ENCODE measurements around the gene RTN4R. TPM values are rescaled to one million over a fixed set of nuclear protein-coding genes. Genes with fewer than 3 reads are reported as not detected.
"Not testable (repeated sequence)": the region's sequence is repeated elsewhere in the genome, so short reads cannot be mapped to it uniquely, and the experiment has no call there.

Gene RTN4R
- total RNA-seq, 4 donors from 2014 or later: 5.0 to 12.9 TPM; not detected in 2

DNA sequence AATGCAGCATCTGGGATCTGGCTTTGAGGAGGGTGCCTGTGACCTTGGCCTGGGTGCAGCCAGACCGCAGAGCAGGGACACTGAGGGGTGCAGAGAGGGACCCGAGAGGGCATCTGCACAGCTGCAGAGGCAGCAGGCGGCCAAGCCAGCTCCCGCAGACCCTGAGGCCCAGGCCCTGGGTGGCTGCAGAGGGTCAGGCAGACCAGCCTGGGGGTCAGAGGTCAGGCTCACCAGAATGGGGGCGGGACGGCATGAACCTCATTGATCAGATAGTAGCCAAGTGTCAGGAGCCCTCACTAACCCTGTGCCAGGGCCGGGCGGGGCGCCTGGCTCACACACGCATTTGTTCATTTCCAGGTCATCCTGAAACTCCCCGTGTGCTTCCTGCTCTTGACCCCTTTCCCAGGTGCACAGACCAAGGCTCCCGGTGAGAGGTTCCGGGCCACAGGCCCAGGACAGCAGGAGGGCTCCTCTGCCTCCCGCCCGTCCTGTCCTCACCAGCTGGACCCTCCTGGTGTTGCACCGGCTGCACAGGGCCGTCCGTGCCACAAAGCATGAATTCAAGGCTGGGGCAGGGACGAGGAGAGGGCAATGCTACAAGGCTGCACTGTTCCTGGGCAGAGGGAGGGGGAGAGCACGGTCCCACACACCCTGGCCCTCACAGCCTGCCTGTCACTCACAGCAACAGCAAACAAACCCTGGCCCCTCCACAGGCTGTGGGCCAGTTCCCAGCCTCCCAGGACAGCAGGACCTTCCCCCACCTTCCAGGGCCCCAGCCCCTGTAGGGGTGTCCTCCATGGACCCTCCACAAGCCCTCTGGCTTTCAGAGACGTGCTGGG, 3.3 kb downstream of the RTN4R start:
- TF ChIP-seq, protein P1, sequence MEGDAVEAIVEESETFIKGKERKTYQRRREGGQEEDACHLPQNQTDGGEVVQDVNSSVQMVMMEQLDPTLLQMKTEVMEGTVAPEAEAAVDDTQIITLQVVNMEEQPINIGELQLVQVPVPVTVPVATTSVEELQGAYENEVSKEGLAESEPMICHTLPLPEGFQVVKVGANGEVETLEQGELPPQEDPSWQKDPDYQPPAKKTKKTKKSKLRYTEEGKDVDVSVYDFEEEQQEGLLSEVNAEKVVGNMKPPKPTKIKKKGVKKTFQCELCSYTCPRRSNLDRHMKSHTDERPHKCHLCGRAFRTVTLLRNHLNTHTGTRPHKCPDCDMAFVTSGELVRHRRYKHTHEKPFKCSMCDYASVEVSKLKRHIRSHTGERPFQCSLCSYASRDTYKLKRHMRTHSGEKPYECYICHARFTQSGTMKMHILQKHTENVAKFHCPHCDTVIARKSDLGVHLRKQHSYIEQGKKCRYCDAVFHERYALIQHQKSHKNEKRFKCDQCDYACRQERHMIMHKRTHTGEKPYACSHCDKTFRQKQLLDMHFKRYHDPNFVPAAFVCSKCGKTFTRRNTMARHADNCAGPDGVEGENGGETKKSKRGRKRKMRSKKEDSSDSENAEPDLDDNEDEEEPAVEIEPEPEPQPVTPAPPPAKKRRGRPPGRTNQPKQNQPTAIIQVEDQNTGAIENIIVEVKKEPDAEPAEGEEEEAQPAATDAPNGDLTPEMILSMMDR (IDR thresholded peaks at IDR 0.05): no peak
- no peak for TF ChIP-seq POLR2A (IDR thresholded peaks at IDR 0.05)

DNA sequence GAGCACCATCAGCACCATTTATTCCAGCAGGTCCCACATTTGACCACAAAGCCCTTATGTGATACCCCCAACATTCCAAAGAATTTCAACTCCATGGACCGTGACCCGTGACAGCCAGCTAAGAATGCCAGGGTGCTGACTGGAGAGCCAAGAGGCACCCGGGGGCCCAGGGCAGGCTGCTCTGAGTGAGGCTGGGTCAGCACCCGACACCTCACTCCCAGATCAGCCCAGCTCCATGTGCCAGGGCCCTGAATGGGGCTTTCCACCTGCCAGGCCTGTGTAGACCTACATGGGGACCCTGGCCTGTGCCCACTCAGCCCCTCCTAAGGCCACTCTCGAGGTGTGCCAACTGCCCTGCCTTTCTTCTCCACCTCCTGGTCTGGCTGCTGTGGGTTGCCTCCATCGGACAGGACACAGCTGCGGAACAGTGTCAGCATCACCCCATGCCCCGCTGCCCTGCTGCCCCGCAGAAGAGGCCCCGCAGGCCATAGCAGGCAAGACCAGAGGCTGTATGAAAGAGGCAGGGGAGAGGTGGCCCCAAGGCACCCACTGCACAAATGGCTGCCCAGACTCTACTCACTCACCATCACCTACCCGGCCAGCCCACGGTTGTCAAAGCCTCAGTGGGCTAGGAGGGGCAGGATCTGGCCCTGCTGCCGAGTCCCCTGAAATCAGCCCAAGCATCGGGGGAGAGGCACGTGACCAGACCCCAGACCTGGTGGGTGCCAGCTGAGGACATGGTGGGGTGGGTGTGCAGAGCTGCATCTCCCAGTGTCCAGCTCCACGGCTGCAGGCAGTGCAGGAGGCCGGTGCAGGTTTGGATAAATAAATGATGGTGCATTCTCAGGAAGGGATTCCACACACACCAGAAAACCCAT, 4.5 kb downstream of the RTN4R start:
- H3K36me3 ChIP-seq; intact Hi-C loops (cut with DNase I; ENCODE audit: low total_unique reads); H3K4me1 ChIP-seq; H3K9me3 ChIP-seq; H3K27me3 ChIP-seq; H3K4me3 ChIP-seq; DNase-seq; H3K27ac ChIP-seq: not testable (repeated sequence)

More for the DNA sequence above, 3.3 kb downstream of the RTN4R start:
- DNase-seq: no peak
- Histone ChIP-seq H3K4me1 (peaks cover 0 to 11% of the 10 kb centered on the region in 2 donors), H3K27me3 (no peaks in the 10 kb centered on the region), H3K9me3 (no peaks in the 10 kb centered on the region), H3K4me3 (no peak overlapping the region), H3K36me3 (no peaks in the 10 kb centered on the region), H3K27ac (no peak overlapping the region)
- intact Hi-C loops (cut with DNase I; ENCODE audit: low total_unique reads): no loop called here

- H3K4me3 ChIP-seq: no peak overlapping the region
- peaks cover 0 to 6% of the 10 kb centered on the region in 2 donors for H3K4me1 ChIP-seq
- no peaks in the 10 kb centered on the region for H3K27me3 ChIP-seq
- H3K9me3 ChIP-seq: no peaks in the 10 kb centered on the region
- TF ChIP-seq, protein P1 (IDR thresholded peaks at IDR 0.05): no peak
- no peak for TF ChIP-seq POLR2A (IDR thresholded peaks at IDR 0.05)
- DNase-seq: no peak
- no peaks in the 10 kb centered on the region for H3K36me3 ChIP-seq
- no peak overlapping the region for H3K27ac ChIP-seq
- intact Hi-C loops (cut with DNase I; ENCODE audit: low total_unique reads): no loop called here
These were observed 5.5 kb downstream of the RTN4R start for GRCh38 chr22:20262582-20263147.

GRCh38 chr22:20261848-20262581, 6.1 kb downstream of the RTN4R start:
- intact Hi-C loops (cut with DNase I; ENCODE audit: low total_unique reads): no loop called here
- no peaks in the 10 kb centered on the region for H3K27me3 ChIP-seq
- no peaks in the 10 kb centered on the region for H3K36me3 ChIP-seq
- TF ChIP-seq POLR2A (IDR thresholded peaks at IDR 0.05): no peak
- TF ChIP-seq, protein P1 (IDR thresholded peaks at IDR 0.05): no peak
- no peak overlapping the region for H3K4me3 ChIP-seq
- H3K27ac ChIP-seq: no peak overlapping the region
- DNase-seq: no peak
- no peaks in the 10 kb centered on the region for H3K9me3 ChIP-seq
- no peaks in the 10 kb centered on the region for H3K4me1 ChIP-seq

DNA sequence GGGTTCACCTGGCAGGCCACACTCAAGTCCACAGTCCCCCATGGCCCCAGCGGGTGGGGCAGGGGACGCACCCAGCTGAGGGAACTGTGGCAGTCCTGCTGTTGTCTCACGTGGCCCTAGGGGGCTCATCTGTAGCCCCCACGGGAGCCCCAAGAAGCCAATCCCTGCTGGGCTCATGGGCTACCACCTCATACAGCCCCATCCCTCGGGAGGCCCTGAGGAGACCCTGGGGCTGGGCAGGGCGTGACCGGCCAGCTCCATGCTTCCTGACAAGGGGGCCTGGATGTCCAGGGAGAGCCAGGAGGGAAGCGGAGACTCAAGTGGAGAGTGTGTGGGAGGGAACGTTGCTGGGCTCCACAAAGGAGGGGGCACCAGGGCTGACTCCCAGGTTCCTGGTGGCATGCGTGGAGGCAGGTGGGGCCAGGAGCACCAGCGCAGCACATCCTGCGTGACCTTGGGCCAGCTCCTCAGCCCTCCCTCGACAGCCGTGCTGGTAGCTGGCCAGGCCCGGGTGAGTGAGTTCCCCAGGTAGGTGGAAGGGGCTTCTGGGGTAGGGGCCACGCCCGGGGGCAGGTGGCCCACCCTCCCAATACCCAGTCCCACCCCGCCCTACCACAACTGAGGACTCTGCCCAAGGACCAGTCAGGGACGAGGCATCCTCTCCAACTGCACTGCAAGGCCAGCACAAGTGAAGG, 7.9 kb downstream of the RTN4R start:
- TF ChIP-seq, protein P1 (IDR thresholded peaks at IDR 0.05): no peak
- TF ChIP-seq POLR2A (IDR thresholded peaks at IDR 0.05): no peak
- Histone ChIP-seq H3K4me3 (no peak overlapping the region), H3K27ac (no peak overlapping the region), H3K9me3 (no peaks in the 10 kb centered on the region), H3K4me1 (no peaks in the 10 kb centered on the region), H3K27me3 (no peaks in the 10 kb centered on the region), H3K36me3 (no peaks in the 10 kb centered on the region)
- intact Hi-C loops (cut with DNase I; ENCODE audit: low total_unique reads): no loop called here
- DNase-seq: no peak

Data from uterus (tissue), 4 donors.